K562 (cell line): ENCODE measurements around the gene TUBA4B. TPM values are rescaled to one million over a fixed set of nuclear protein-coding genes. Genes with fewer than 3 reads are reported as not detected.
A peak's percentile ranks its signal among the peaks of the same experiment; 100 is the strongest.

Source experiments
- CREM ChIP-seq: IDR thresholded peaks from 2 replicates; pipeline ENCODE4 v1.6.1; 2014; ENCODE audit warnings: antibody characterized with exemption, low read depth
- CTCF ChIP-seq, 3 experiments: IDR thresholded peaks in 2 of 3; conservative IDR thresholded peaks in 1 of 3; 2 replicates each; pipeline ENCODE4 v1.5.1; 2011 to 2012; ENCODE audit warnings: low read length in 3 of 3, mild to moderate bottlenecking in 3 of 3, control low read depth in 2 of 3, improper control_type of control experiment in 1 of 3, inconsistent platforms in 1 of 3, low read depth in 1 of 3, mixed read lengths in 1 of 3, moderate library complexity in 1 of 3; ENCODE audit not compliant: insufficient read depth in 2 of 3
- E2F6 ChIP-seq, 2 experiments: IDR thresholded peaks; 2 replicates each; pipeline ENCODE4 v1.6.1; 2011; ENCODE audit warnings: borderline replicate concordance in 1 of 2, control low read depth in 1 of 2, low read depth in 1 of 2, low read length in 1 of 2, mild to moderate bottlenecking in 1 of 2, mixed read lengths in 1 of 2, moderate library complexity in 1 of 2; ENCODE audit not compliant: insufficient read depth in 1 of 2, insufficient read length in 1 of 2, poor library complexity in 1 of 2, severe bottlenecking in 1 of 2; ENCODE audit errors: extremely low read depth in 1 of 2
- EP300 ChIP-seq: IDR thresholded peaks from 2 replicates; pipeline ENCODE4 v1.6.1; 2012; ENCODE audit warnings: low read length, improper control_type of control experiment
- JUND ChIP-seq, 2 experiments: IDR thresholded peaks; 2 replicates in 1 of 2; 3 replicates in 1 of 2; pipeline ENCODE4 v1.6.1; 2011; ENCODE audit warnings: borderline replicate concordance in 2 of 2, low read depth in 2 of 2, low read length in 2 of 2, improper control_type of control experiment in 1 of 2, missing biosample characterization in 1 of 2, missing genetic modification characterization in 1 of 2, missing genetic modification reagents in 1 of 2
- MAX ChIP-seq: sonication (generic); formaldehyde crosslinking; IDR thresholded peaks from 2 replicates; pipeline ENCODE4 v1.9.0; 2022; ENCODE audit warnings: mild to moderate bottlenecking, missing genetic modification reagents
- MAZ ChIP-seq, 2 experiments: fragments of 450-650 bp in 1 of 2; sonication (generic) in 1 of 2; formaldehyde crosslinking; IDR thresholded peaks in 1 of 2; conservative IDR thresholded peaks in 1 of 2; 2 replicates each; pipeline versions ENCODE4 v1.4.0 to v1.5.0; 2020; ENCODE audit warnings: mild to moderate bottlenecking in 1 of 2, missing genetic modification reagents in 1 of 2
- PCBP1 ChIP-seq: fragments of 200-400 bp; formaldehyde crosslinking; IDR thresholded peaks from 2 replicates; pipeline ENCODE4 v1.6.1; 2018; ENCODE audit warnings: mild to moderate bottlenecking, low read depth, low read length; ENCODE audit not compliant: poor library complexity, severe bottlenecking
- RAD21 ChIP-seq, 2 experiments: fragments of 250-450 bp in 1 of 2; fragments of 450-650 bp in 1 of 2; sonication (Bioruptor Pico) in 1 of 2; formaldehyde crosslinking in 1 of 2; IDR thresholded peaks in 1 of 2; conservative IDR thresholded peaks in 1 of 2; 2 replicates each; pipeline versions ENCODE4 v1.4.0 to v1.8.0; 2020 to 2022; ENCODE audit warnings: mild to moderate bottlenecking in 2 of 2, moderate library complexity in 1 of 2
- U2AF1 ChIP-seq: fragments of 200-400 bp; formaldehyde crosslinking; optimal IDR thresholded peaks from 2 replicates; pipeline ENCODE3; 2017; ENCODE audit warnings: mild to moderate bottlenecking, low read depth, low read length, moderate library complexity
- USF1 ChIP-seq: sonication (generic); formaldehyde crosslinking; IDR thresholded peaks from 2 replicates; pipeline ENCODE4 v1.9.0; 2022; ENCODE audit warnings: mild to moderate bottlenecking, missing genetic modification reagents
- VEZF1 ChIP-seq: fragments of 200-800 bp; sonication (Bioruptor generic); IDR thresholded peaks from 2 replicates; pipeline ENCODE4 v1.6.1; 2017; ENCODE audit warnings: missing genetic modification characterization, missing compliant biosample characterization
- XRCC5 ChIP-seq: fragments of 200-400 bp; formaldehyde crosslinking; IDR thresholded peaks from 2 replicates; pipeline ENCODE4 v1.6.1; 2017; ENCODE audit warnings: low read depth, mild to moderate bottlenecking, low read length
- YBX1 ChIP-seq: fragments of 450-650 bp; IDR thresholded peaks from 2 replicates; pipeline ENCODE4 v1.7.1; 2016; ENCODE audit warnings: mild to moderate bottlenecking
- ZBTB12 ChIP-seq: fragments of 250-450 bp; sonication (Bioruptor Pico); IDR thresholded peaks from 2 replicates; pipeline ENCODE4 v1.4.0; 2020
- ZNF184 ChIP-seq: sonication (generic); formaldehyde crosslinking; IDR thresholded peaks from 2 replicates; pipeline ENCODE4 v1.5.0; 2020; ENCODE audit warnings: missing genetic modification reagents
- ZNF384 ChIP-seq: IDR thresholded peaks from 2 replicates; pipeline ENCODE4 v1.6.1; 2012; ENCODE audit warnings: low read depth, low read length, improper control_type of control experiment
- ZNF644 ChIP-seq: fragments of 200-800 bp; sonication (Bioruptor generic); IDR thresholded peaks from 2 replicates; pipeline ENCODE4 v1.6.1; 2016; ENCODE audit warnings: low read depth, missing genetic modification characterization, missing compliant biosample characterization
- polyA plus RNA-seq, 8 experiments: library from polyadenylated mRNA; depleted of rRNA in 4 of 8; stranded (reverse) in 5 of 8; unstranded in 3 of 8; fragments of >200 nt; fragmentation: Nextera tagmentation in 2 of 8; fragmentation: Illumina TruSeq in 1 of 8; extraction: Ambion mirVana in 2 of 8; extraction: Trizol in 1 of 8; gene quantifications; 2 replicates each; pipeline versions ENCODE4 v1.2.1 to v1.2.3, GENCODE V29; 2011 to 2014; ENCODE audit warnings: inconsistent platforms in 1 of 8, missing spikeins in 1 of 8
- total RNA-seq, 7 experiments: library from RNA; depleted of rRNA in 6 of 7; stranded (reverse); fragments of >200 nt in 6 of 7; fragmentation: Illumina TruSeq in 2 of 7; extraction: Trizol in 2 of 7; gene quantifications; 2 replicates each; pipeline versions ENCODE4 v1.2.1 to v1.2.3, GENCODE V29; 2011 to 2021; ENCODE audit warnings: low replicate concordance in 1 of 7

TUBA4B gene
- total and polyA plus RNA-seq, 9 of the 15 experiments (the other 6 are each of a cell fraction or from before 2014, with no cell fraction given), result 0.04 TPM; not detected in 8

GRCh38 chr2:219296142-219296541 is 43.1 kb downstream of the TUBA4B start (continued):
- TF ChIP-seq EP300 (no peak), ZNF644 (tag) (no peak), JUND (IDR thresholded peaks at IDR 0.05; ENCODE audit: borderline replicate concordance, low read depth, low read length) (no peak), JUND (tag; IDR thresholded peaks at IDR 0.05; ENCODE audit: borderline replicate concordance, low read depth, low read length) (peak; percentile 38; the same call in 1 of the 3 replicates), MAZ (CRISPR knock-in tag; conservative IDR thresholded peaks at IDR 0.05 in 1 of 2, IDR thresholded peaks at IDR 0.05 in 1 of 2) (peak in 1 of 2 experiments; percentile 23; a peak in 1 of 4 replicates), RAD21 (CRISPR knock-in tag; conservative IDR thresholded peaks at IDR 0.05 in 1 of 2, IDR thresholded peaks at IDR 0.05 in 1 of 2) (peak in 1 of 2 experiments; percentile 25; a peak in 2 of 4 replicates), CTCF (IDR thresholded peaks at IDR 0.05 in 2 of 3, conservative IDR thresholded peaks at IDR 0.05 in 1 of 3; ENCODE audit: insufficient read depth in 2 of 3, low read depth in 1 of 3, low read length in 3 of 3) (peak; percentile 13 to 50 (median 19); a peak in 4 of 6 replicates), XRCC5 (no peak), ZNF384 (no peak), E2F6 (IDR thresholded peaks at IDR 0.05; ENCODE audit: borderline replicate concordance in 1 of 2, extremely low read depth in 1 of 2, insufficient read depth in 1 of 2, insufficient read length in 1 of 2, low read depth in 1 of 2, low read length in 1 of 2, poor library complexity in 1 of 2, severe bottlenecking in 1 of 2) (peak in 1 of 2 experiments; percentile 36), USF1 (no peak), PCBP1 (no peak), ZNF184 (CRISPR knock-in tag) (no peak), MAX (CRISPR knock-in tag) (0 out of 2 replicates have a peak, but pooled peaks have one; percentile 29), VEZF1 (CRISPR knock-in tag) (no peak), CREM (peak; percentile 79), ZBTB12 (CRISPR knock-in tag) (peak; percentile 33; the same call in 1 of the 2 replicates), U2AF1 (no peak), YBX1 (no peak)
